Stimulated activated CD4-positive, alpha-beta T cell treated with anti-CD3 and anti-CD28 coated beads, Interleukin-15, amount 100 ng/mL, for 24 hours (primary cell): ENCODE measurements around the gene BEGAIN.

Experiments used
- DNase-seq: peaks from one replicate; pipeline ENCODE4 v3.0.0-alpha.2; 2020

BEGAIN gene

GRCh38 chr14:100581228-100582145, 5.7 kb downstream of the BEGAIN start:
- no peak for DNase-seq

- DNase-seq: no peak
Measured at GRCh38 chr14:100580316-100581227, 6.6 kb downstream of the BEGAIN start.

GRCh38 chr14:100578552-100578951, 8.7 kb downstream of the BEGAIN start:
- DNase-seq: no peak

- DNase-seq: no peak
Measured at GRCh38 chr14:100577986-100578431, 9.2 kb downstream of the BEGAIN start.

- no peak for DNase-seq
Measured at GRCh38 chr14:100577321-100577985, 9.8 kb downstream of the BEGAIN start.

DNA sequence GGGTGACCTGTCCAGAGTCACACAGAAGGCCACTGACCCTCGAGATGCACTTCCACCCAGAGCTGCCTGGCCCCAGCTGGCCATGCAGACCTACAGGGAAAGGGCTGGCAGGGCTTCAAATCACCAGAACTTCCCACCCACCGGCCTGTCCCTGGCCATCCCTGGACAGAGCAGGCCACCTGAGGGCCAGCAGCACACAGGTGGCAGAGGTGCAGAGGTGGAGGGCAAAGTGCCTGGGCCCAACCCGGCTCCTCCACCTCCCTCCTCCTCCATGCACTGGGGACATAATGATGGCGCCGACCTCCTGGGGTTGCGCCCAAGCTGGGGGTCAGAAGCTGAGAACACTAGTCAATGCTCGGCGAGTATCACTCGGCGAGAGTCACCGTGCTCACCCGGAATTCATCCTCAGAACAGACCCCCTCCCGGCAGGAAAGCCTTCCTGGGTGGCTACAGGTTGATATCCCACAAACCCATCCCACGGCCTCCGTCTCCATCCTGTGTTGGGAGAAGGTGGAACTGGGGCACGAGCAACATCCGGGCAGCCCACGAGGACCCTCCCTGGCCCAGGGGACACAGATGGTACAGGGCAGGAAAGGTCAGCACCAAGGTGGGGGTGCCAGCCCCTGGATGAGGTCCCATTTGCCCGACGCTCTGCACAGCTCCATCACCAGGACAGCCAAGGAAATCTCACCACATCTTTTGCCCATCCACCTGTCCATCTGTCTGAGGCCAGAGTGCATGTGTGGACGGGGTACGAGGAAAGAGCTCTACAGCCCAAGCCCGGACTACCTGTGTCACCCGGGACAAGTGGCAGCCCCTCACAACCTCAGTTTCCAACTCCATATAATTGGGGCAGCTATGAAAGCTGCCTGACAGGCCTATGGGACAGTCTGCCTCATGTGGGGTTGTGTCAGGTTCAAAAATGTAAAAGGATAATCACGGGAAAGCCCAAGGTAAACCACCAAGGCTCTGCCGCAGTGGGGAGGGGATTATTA, 10.8 kb downstream of the BEGAIN start:
- DNase-seq: no peak

DNA sequence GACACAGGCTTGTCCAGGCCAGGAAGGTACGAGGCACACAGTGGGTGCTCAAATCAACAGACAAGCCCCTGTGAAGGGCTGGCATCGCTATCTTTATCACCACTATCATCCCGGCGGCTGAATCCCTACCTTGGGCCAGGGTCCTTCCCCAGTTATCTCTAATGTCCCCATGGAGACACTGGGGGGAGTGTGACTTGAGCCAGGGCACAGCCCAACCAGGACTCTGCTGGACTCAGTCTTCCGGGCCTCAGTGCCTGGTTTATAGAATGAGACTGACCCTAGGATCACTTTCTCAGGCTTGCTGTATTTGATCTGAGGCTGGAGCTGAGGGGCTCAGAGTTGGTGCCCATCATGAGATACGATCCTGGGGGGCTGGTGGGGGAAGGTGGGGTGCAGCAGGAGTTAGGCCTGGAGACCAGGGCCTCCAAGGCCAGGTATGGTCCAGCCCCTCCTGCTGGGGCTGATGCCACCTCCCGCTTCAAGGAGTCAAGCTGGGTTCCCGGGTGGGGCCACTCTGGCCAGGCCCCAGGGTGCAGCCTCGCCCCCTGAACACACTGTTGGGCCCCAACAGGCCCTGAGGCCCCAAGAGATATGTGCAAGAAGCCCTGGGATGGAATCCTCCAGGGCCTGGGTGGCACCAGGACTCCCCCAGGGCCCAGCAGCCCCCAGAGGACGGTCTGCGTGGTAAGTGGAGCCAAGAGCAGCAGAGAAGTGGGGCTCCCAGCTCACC, 11.8 kb downstream of the BEGAIN start:
- DNase-seq: no peak

- no peak for DNase-seq
Measured at GRCh38 chr14:100574642-100575031, 12.6 kb downstream of the BEGAIN start.

- no peak for DNase-seq
Measured at GRCh38 chr14:100573757-100574641, 13.2 kb downstream of the BEGAIN start.

- no peak for DNase-seq
Measured at GRCh38 chr14:100573002-100573756, 14.0 kb downstream of the BEGAIN start.

- no peak for DNase-seq
Measured at GRCh38 chr14:100572543-100572942, 14.7 kb downstream of the BEGAIN start.

- DNase-seq: no peak
Measured at GRCh38 chr14:100571837-100572236, 15.4 kb downstream of the BEGAIN start.

DNA sequence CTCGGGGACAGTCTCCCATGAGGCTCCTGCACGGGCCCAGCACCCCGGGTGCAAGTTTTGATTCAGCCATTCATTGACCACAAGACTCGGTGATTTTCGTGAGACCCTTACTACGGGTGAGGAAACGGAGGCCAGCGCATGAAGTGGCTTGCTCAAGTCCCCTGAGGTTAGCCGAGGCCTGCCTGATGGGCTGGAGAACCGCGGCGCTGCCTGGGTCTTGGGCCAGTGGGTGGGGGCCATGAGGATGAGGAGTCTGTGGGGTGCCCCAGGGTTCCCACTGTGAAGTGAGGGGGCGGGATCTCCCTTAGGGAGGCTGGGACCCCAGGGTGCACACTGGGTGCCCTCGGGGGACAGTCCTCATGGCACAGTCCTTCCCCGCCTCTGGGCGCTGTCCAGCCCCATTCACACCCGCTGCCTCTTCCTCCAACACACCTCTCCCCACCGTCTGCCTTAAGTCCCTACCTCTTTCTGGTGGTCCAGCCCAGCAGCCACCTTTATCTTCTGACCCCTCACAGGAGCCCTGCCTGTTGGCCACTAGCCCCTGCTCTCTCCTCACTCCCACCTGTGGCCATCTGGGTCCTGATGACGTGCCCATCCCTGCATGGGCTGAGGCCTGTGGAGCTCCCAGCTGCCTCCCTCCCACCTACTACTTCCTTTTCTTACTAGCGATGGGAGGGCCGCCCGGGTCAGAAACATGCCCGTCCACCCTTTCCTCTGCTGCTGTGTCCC, 16.3 kb downstream of the BEGAIN start:
- DNase-seq: no peak

- no peak for DNase-seq
Measured at GRCh38 chr14:100569734-100570286, 17.4 kb downstream of the BEGAIN start.

DNA sequence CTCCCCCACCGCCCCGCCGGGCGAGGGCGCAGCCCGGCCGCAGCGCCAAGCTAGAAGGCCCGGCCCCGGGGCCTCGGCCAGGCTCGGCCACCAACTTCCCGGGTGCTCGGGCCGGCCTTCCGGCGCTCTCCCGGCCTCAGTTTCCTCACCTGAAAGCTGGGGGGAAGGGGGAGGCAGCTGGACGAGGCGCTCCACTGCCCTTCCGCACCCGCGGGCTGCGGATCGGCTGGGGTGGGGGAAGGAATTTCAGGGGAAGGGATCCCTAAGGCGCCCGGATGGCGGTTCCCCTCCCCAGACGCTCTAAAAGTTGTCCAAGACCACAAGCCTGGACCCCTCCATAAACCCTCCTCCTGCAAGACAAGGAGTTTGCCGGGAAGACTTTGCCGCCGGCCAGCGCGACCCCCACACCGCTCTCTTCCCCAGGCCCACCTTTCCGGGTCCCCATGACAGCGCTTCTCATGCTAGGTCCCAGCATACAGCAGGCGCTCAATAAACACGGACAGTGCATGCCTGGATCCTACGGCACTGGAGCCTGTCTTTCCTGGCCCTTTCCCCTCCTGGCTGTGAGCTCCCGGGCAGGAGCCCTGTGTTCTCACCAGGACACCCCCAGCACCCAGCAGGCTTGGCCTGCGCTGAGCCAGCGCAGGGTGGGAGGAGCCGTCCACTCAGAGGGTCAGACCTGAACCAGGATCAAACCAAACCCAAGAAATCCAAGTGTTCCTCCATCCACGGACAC, 18.1 kb downstream of the BEGAIN start:
- DNase-seq: no peak

- peak; percentile 14 for DNase-seq
Measured at GRCh38 chr14:100568164-100568997, 18.8 kb downstream of the BEGAIN start.

DNA sequence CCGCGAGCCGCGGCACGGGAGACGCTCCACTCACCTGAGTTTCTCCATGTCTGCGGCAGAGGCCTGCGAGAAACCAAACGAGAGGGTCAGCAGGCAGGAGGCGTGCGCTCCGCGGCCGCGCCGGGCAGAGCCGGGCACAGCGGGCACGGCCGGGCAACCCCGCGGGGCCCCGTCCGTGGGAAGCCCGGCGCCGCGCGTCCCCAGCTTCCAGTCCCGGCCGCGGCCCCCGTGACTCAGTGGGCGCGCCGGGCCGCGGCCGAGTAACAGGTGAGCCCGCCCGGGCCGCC, 19.4 kb downstream of the BEGAIN start:
- no peak for DNase-seq
